Neural cell (in vitro differentiated cells): ENCODE measurements around the gene ELMO1. TPM values are rescaled to one million over a fixed set of nuclear protein-coding genes. Genes with fewer than 3 reads are reported as not detected.

Source experiments
- H2AFZ ChIP-seq: fragments of 200-600, 300-800 bp; sonication (generic), shearing (Covaris generic); 2 replicates; pipeline ENCODE4 v1.6.0; 2014; ENCODE audit warnings: low read depth, mild to moderate bottlenecking, antibody characterized with exemption, low read length, moderate library complexity
- H3F3A ChIP-seq: fragments of 200-600 bp; shearing (Covaris generic); 2 replicates; pipeline ENCODE4 v1.6.1; 2016; ENCODE audit warnings: mild to moderate bottlenecking, moderate library complexity, mixed read lengths, antibody characterized with exemption, low read length; ENCODE audit not compliant: insufficient read depth, poor library complexity, severe bottlenecking
- H3K27ac ChIP-seq: fragments of 200-600, 300-800 bp; sonication (generic), shearing (Covaris generic); 2 replicates; pipeline ENCODE4 v1.5.1; 2014; ENCODE audit warnings: mild to moderate bottlenecking, low read length, moderate library complexity
- H3K27me3 ChIP-seq: fragments of 300-800, 200-600 bp; sonication (generic), shearing (Covaris generic); 2 replicates; pipeline ENCODE4 v1.6.0; 2014; ENCODE audit warnings: mild to moderate bottlenecking, low read depth, low read length, moderate library complexity; ENCODE audit not compliant: insufficient read depth
- H3K36me3 ChIP-seq: fragments of 300-800, 200-600 bp; sonication (generic), shearing (Covaris generic); 2 replicates; pipeline ENCODE4 v1.5.1; 2014; ENCODE audit warnings: mild to moderate bottlenecking, antibody characterized with exemption, low read length, moderate library complexity; ENCODE audit not compliant: insufficient read depth
- H3K4me2 ChIP-seq: fragments of 300-800, 200-600 bp; sonication (generic), shearing (Covaris generic); 2 replicates; pipeline ENCODE4 v1.6.0; 2014; ENCODE audit warnings: mild to moderate bottlenecking, low read length
- H3K4me3 ChIP-seq: fragments of 300-800, 200-600 bp; sonication (generic), shearing (Covaris generic); 2 replicates; pipeline ENCODE4 v1.5.1; 2014; ENCODE audit warnings: mild to moderate bottlenecking, low read length, moderate library complexity
- H3K79me2 ChIP-seq: fragments of 200-600 bp; shearing (Covaris generic); replicated peaks from 2 replicates; pipeline ENCODE4 v1.6.0; 2014; ENCODE audit warnings: mild to moderate bottlenecking, low read length, moderate library complexity; ENCODE audit not compliant: insufficient read depth
- H3K9ac ChIP-seq: fragments of 300-800, 200-600 bp; sonication (generic), shearing (Covaris generic); 2 replicates; pipeline ENCODE4 v1.6.1; 2016; ENCODE audit warnings: mild to moderate bottlenecking, low read length, mixed read lengths
- H3K9me2 ChIP-seq: fragments of 200-600 bp; shearing (Covaris generic); 2 replicates; pipeline ENCODE4 v1.6.1; 2016; ENCODE audit warnings: mild to moderate bottlenecking, low read length, mixed read lengths; ENCODE audit not compliant: insufficient read depth
- H3K9me3 ChIP-seq: fragments of 200-600, 300-800 bp; sonication (generic), shearing (Covaris generic); 2 replicates; pipeline ENCODE4 v1.6.1; 2016; ENCODE audit warnings: mild to moderate bottlenecking, mixed run types, low read length, moderate library complexity, mixed read lengths
- H4K20me1 ChIP-seq: fragments of 200-600 bp; shearing (Covaris generic); 2 replicates; pipeline ENCODE4 v1.6.1; 2016; ENCODE audit warnings: mild to moderate bottlenecking, mixed run types; ENCODE audit not compliant: insufficient read depth
- CTCF ChIP-seq: fragments of 450-650 bp; IDR thresholded peaks from 2 replicates; pipeline ENCODE4 v1.5.1; 2014; ENCODE audit warnings: antibody characterized with exemption, mild to moderate bottlenecking, moderate library complexity; ENCODE audit not compliant: poor library complexity, severe bottlenecking
- EP300 ChIP-seq: fragments of 450-650 bp; conservative IDR thresholded peaks from 2 replicates; pipeline ENCODE4 v1.6.1; 2014; ENCODE audit warnings: antibody characterized with exemption, mild to moderate bottlenecking, moderate library complexity; ENCODE audit not compliant: poor library complexity, severe bottlenecking
- EZH2 ChIP-seq: fragments of 200-600, 300-800 bp; shearing (Covaris generic), sonication (generic); IDR thresholded peaks from 2 replicates; pipeline ENCODE4 v1.6.1; 2014; ENCODE audit warnings: antibody characterized with exemption, low read length, borderline replicate concordance, mild to moderate bottlenecking; ENCODE audit not compliant: insufficient read depth, poor library complexity, severe bottlenecking
- MXI1 ChIP-seq: fragments of 450-650 bp; conservative IDR thresholded peaks from 2 replicates; pipeline ENCODE4 v1.6.1; 2014; ENCODE audit warnings: antibody characterized with exemption, mild to moderate bottlenecking; ENCODE audit not compliant: poor library complexity, severe bottlenecking
- POLR2AphosphoS5 ChIP-seq: IDR thresholded peaks from 2 replicates; pipeline ENCODE4 v1.6.1; 2012
- RAD21 ChIP-seq: fragments of 450-650 bp; conservative IDR thresholded peaks from 2 replicates; pipeline ENCODE4 v1.6.1; 2014; ENCODE audit warnings: antibody characterized with exemption, mild to moderate bottlenecking, moderate library complexity
- REST ChIP-seq: IDR thresholded peaks from 2 replicates; pipeline ENCODE4 v1.6.1; 2012; ENCODE audit warnings: borderline replicate concordance
- SMC3 ChIP-seq: fragments of 450-650 bp; conservative IDR thresholded peaks from 2 replicates; pipeline ENCODE4 v1.6.1; 2014; ENCODE audit warnings: antibody characterized with exemption, mild to moderate bottlenecking, moderate library complexity; ENCODE audit not compliant: poor library complexity
- TAF1 ChIP-seq: IDR thresholded peaks from 2 replicates; pipeline ENCODE4 v1.6.1; 2012; ENCODE audit warnings: low read depth
- polyA plus RNA-seq: library from polyadenylated mRNA; depleted of rRNA; stranded (reverse); fragments of >200 nt; gene quantifications from 2 replicates; pipeline ENCODE4 v1.2.3, GENCODE V29; 2014

Gene ELMO1
- polyA plus RNA-seq, 1 donor from 2014 or later: 12.2 TPM

GRCh38 chr7:37007691-37008090 is 441.0 kb downstream of the ELMO1 start:
- no peaks in the 10 kb centered on the region for H3K9me3 ChIP-seq
- H4K20me1 ChIP-seq: no peaks in the 10 kb centered on the region
- no peak overlapping the region for H3K4me3 ChIP-seq
- TF ChIP-seq RAD21: no peak
- TF ChIP-seq EZH2: no peak
- TF ChIP-seq POLR2AphosphoS5: no peak
- no peak for TF ChIP-seq TAF1
- TF ChIP-seq EP300: no peak
- no peak for TF ChIP-seq REST
- TF ChIP-seq SMC3: no peak
- TF ChIP-seq MXI1: no peak
- no peak for TF ChIP-seq CTCF
- no peak overlapping the region for H3K9ac ChIP-seq
- H3K79me2 ChIP-seq: no peaks in the 10 kb centered on the region
- no peaks in the 10 kb centered on the region for H3F3A ChIP-seq
- peak overlapping the region; percentile 12 for H3K27ac ChIP-seq
- H3K9me2 ChIP-seq: no peaks in the 10 kb centered on the region
- no peak overlapping the region for H2AFZ ChIP-seq
- no peaks in the 10 kb centered on the region for H3K36me3 ChIP-seq
- H3K27me3 ChIP-seq: no peaks in the 10 kb centered on the region
- no peak overlapping the region for H3K4me2 ChIP-seq

GRCh38 chr7:37007268-37007667 is 441.4 kb downstream of the ELMO1 start:
- Histone ChIP-seq H3K36me3 (no peaks in the 10 kb centered on the region), H3K9me2 (no peaks in the 10 kb centered on the region), H3F3A (no peaks in the 10 kb centered on the region), H3K27me3 (no peaks in the 10 kb centered on the region), H3K79me2 (no peaks in the 10 kb centered on the region), H3K4me2 (no peak overlapping the region), H3K9ac (no peak overlapping the region), H3K9me3 (no peaks in the 10 kb centered on the region), H3K27ac (peak overlapping the region; percentile 12), H3K4me3 (peak overlapping the region; percentile 20), H2AFZ (no peak overlapping the region), H4K20me1 (no peaks in the 10 kb centered on the region)
- TF ChIP-seq REST (no peak), POLR2AphosphoS5 (no peak), EZH2 (no peak)
